Measurements from ENCODE around the gene ILKAP. TPM values are rescaled to one million over a fixed set of nuclear protein-coding genes. Genes with fewer than 3 reads are reported as not detected.

ILKAP gene
- total RNA-seq, 2 experiments from 2014 or later, result 55.3 to 56.6 TPM

- POLR2A ChIA-PET, result no interaction called here
- CTCF ChIA-PET, result no interaction called here
These were observed 72.5 kb downstream of the ILKAP start for GRCh38 chr2:238130696-238131628.

- POLR2A ChIA-PET, result no interaction called here
- CTCF ChIA-PET, result no interaction called here
These were observed 73.3 kb downstream of the ILKAP start for GRCh38 chr2:238130111-238130695.

- ChIA-PET POLR2A (no interaction called here), CTCF (no interaction called here)
These were observed 74.1 kb downstream of the ILKAP start for GRCh38 chr2:238129166-238130010.

- ChIA-PET POLR2A (no interaction called here), CTCF (no interaction called here)
These were observed 74.9 kb downstream of the ILKAP start for GRCh38 chr2:238128534-238129001.

- POLR2A ChIA-PET, result no interaction called here
- CTCF ChIA-PET, result no interaction called here
These were observed 75.4 kb downstream of the ILKAP start for GRCh38 chr2:238128061-238128440.

- ChIA-PET POLR2A (no interaction called here), CTCF (no interaction called here)
These were observed 76.1 kb downstream of the ILKAP start for GRCh38 chr2:238127165-238128060.

- ChIA-PET CTCF (no interaction called here), POLR2A (no interaction called here)
These were observed 76.7 kb downstream of the ILKAP start for GRCh38 chr2:238126775-238127164.

GRCh38 chr2:238126338-238126737 is 77.2 kb downstream of the ILKAP start:
- POLR2A ChIA-PET, result no interaction called here

GRCh38 chr2:238125127-238125885 is 78.2 kb downstream of the ILKAP start:
- CTCF ChIA-PET, result no interaction called here
- POLR2A ChIA-PET, result no interaction called here

More at GRCh38 chr2:238126338-238126737, 77.2 kb downstream of the ILKAP start:
- CTCF ChIA-PET, result no interaction called here

GRCh38 chr2:238124488-238125126 is 78.9 kb downstream of the ILKAP start:
- POLR2A ChIA-PET, result no interaction called here
- CTCF ChIA-PET, result no interaction called here

GRCh38 chr2:238123991-238124470 is 79.5 kb downstream of the ILKAP start:
- ChIA-PET POLR2A (no interaction called here), CTCF (no interaction called here)

- ChIA-PET POLR2A (no interaction called here), CTCF (no interaction called here)
These were observed 80.1 kb downstream of the ILKAP start for GRCh38 chr2:238123218-238123971.

- POLR2A ChIA-PET, result no interaction called here
These were observed 80.9 kb downstream of the ILKAP start for GRCh38 chr2:238122287-238123217.

GRCh38 chr2:238121511-238122286 is 81.8 kb downstream of the ILKAP start:
- POLR2A ChIA-PET, result no interaction called here

More at GRCh38 chr2:238122287-238123217, 80.9 kb downstream of the ILKAP start:
- CTCF ChIA-PET, result no interaction called here

GRCh38 chr2:238120463-238121298 is 82.8 kb downstream of the ILKAP start:
- POLR2A ChIA-PET, result no interaction called here
- CTCF ChIA-PET, result no interaction called here

More at GRCh38 chr2:238121511-238122286, 81.8 kb downstream of the ILKAP start:
- CTCF ChIA-PET, result no interaction called here
